H9 (cell line): ENCODE results near the gene SYT3. TPM values are rescaled to one million over a fixed set of nuclear protein-coding genes. Genes with fewer than 3 reads are reported as not detected.

Source experiments
- DNase-seq: peaks from one replicate; pipeline ENCODE4 v3.0.0-alpha.2; 2017
- H2AFZ ChIP-seq: one replicate; pipeline ENCODE4 v1.6.1; 2013; ENCODE audit warnings: mild to moderate bottlenecking, low read length, control low read depth, moderate library complexity
- H2AK5ac ChIP-seq: 2 replicates; pipeline ENCODE4 v1.6.1; 2013; ENCODE audit warnings: low read length, control low read depth, mixed read lengths; ENCODE audit not compliant: insufficient read length
- H2BK120ac ChIP-seq: one replicate; pipeline ENCODE4 v1.6.1; 2013; ENCODE audit warnings: low read depth, mild to moderate bottlenecking, low read length, control low read depth, inconsistent platforms; ENCODE audit not compliant: poor library complexity, severe bottlenecking
- H2BK12ac ChIP-seq: 2 replicates; pipeline ENCODE4 v1.6.1; 2013; ENCODE audit warnings: low read length, control low read depth, mixed read lengths, low read depth; ENCODE audit not compliant: insufficient read length
- H2BK15ac ChIP-seq: 2 replicates; pipeline ENCODE4 v1.6.1; 2013; ENCODE audit warnings: low read depth, low read length, control low read depth
- H2BK20ac ChIP-seq: one replicate; pipeline ENCODE4 v1.6.1; 2013; ENCODE audit warnings: low read depth, mild to moderate bottlenecking, low read length, control low read depth, inconsistent platforms; ENCODE audit not compliant: poor library complexity, severe bottlenecking
- H2BK5ac ChIP-seq: 2 replicates; pipeline ENCODE4 v1.6.1; 2013; ENCODE audit warnings: low read length, control low read depth, mixed read lengths; ENCODE audit not compliant: insufficient read length
- H3K14ac ChIP-seq: 2 replicates; pipeline ENCODE4 v1.6.1; 2013; ENCODE audit warnings: low read length, control low read depth; ENCODE audit not compliant: insufficient read depth
- H3K18ac ChIP-seq: 2 replicates; pipeline ENCODE4 v1.6.1; 2013; ENCODE audit warnings: low read depth, mild to moderate bottlenecking, mixed read lengths, low read length, control low read depth; ENCODE audit not compliant: insufficient read length
- H3K23ac ChIP-seq: 2 replicates; pipeline ENCODE4 v1.6.1; 2013; ENCODE audit warnings: low read length, control low read depth, mixed read lengths, low read depth; ENCODE audit not compliant: insufficient read length
- H3K23me2 ChIP-seq: 2 replicates; pipeline ENCODE4 v1.6.1; 2013; ENCODE audit warnings: low read depth, mild to moderate bottlenecking, mixed read lengths, low read length, control low read depth; ENCODE audit not compliant: insufficient read length, poor library complexity, severe bottlenecking
- H3K27ac ChIP-seq: 2 replicates; pipeline ENCODE4 v1.5.1; 2013; ENCODE audit warnings: low read length, control low read depth, mixed read lengths, low read depth; ENCODE audit not compliant: insufficient read length
- H3K27me3 ChIP-seq: 2 replicates; pipeline ENCODE4 v1.6.1; 2013; ENCODE audit warnings: low read length, control low read depth, inconsistent platforms; ENCODE audit not compliant: insufficient read depth
- H3K4ac ChIP-seq: 2 replicates; pipeline ENCODE4 v1.6.1; 2013; ENCODE audit warnings: low read depth, mild to moderate bottlenecking, control low read depth, inconsistent platforms, low read length, moderate library complexity
- H3K4me1 ChIP-seq: 2 replicates; pipeline ENCODE4 v1.6.1; 2013; ENCODE audit warnings: low read length, control low read depth, inconsistent platforms; ENCODE audit not compliant: insufficient read depth
- H3K4me2 ChIP-seq: 2 replicates; pipeline ENCODE4 v1.6.1; 2013; ENCODE audit warnings: low read length, control low read depth, mixed read lengths; ENCODE audit not compliant: insufficient read length, insufficient read depth
- H3K56ac ChIP-seq: 2 replicates; pipeline ENCODE4 v1.6.1; 2013; ENCODE audit warnings: low read depth, mild to moderate bottlenecking, mixed read lengths, low read length, control low read depth; ENCODE audit not compliant: insufficient read length
- H3K79me1 ChIP-seq: 2 replicates; pipeline ENCODE4 v1.6.1; 2013; ENCODE audit warnings: low read depth, mild to moderate bottlenecking, moderate library complexity, low read length, control low read depth, inconsistent platforms; ENCODE audit not compliant: insufficient read depth, poor library complexity, severe bottlenecking
- H3K79me2 ChIP-seq: 2 replicates; pipeline ENCODE4 v1.6.1; 2013; ENCODE audit warnings: low read length, control low read depth, inconsistent platforms; ENCODE audit not compliant: insufficient read depth
- H3K9ac ChIP-seq: 2 replicates; pipeline ENCODE4 v1.6.1; 2013; ENCODE audit warnings: low read length, control low read depth, mixed read lengths; ENCODE audit not compliant: insufficient read length; ENCODE audit errors: extremely low read depth
- H3K9me3 ChIP-seq: one replicate; pipeline ENCODE4 v1.6.1; 2013; ENCODE audit warnings: low read depth, low read length, inconsistent platforms; ENCODE audit not compliant: control insufficient read depth
- H3T11ph ChIP-seq: one replicate; pipeline ENCODE4 v1.6.1; 2013; ENCODE audit warnings: mild to moderate bottlenecking, low read length, control low read depth, inconsistent platforms
- H4K20me1 ChIP-seq: one replicate; pipeline ENCODE4 v1.6.1; 2013; ENCODE audit not compliant: control insufficient read depth, insufficient read length, insufficient read depth
- H4K5ac ChIP-seq: 2 replicates; pipeline ENCODE4 v1.6.1; 2013; ENCODE audit warnings: low read depth, mild to moderate bottlenecking, mixed read lengths, low read length, control low read depth; ENCODE audit not compliant: insufficient read length
- H4K8ac ChIP-seq: replicated peaks from 2 replicates; pipeline ENCODE4 v1.6.1; 2013; ENCODE audit warnings: low read length, control low read depth, mixed read lengths, low read depth; ENCODE audit not compliant: insufficient read length
- H4K91ac ChIP-seq: 2 replicates; pipeline ENCODE4 v1.6.1; 2013; ENCODE audit warnings: low read depth, mild to moderate bottlenecking, moderate library complexity, mixed read lengths, low read length, control low read depth; ENCODE audit not compliant: insufficient read length
- H3K27ac Mint-ChIP-seq, 3 experiments: 2 replicates in 2 of 3; 3 replicates in 1 of 3; pipeline ENCODE4 v1.8.0; 2020 to 2021; ENCODE audit warnings: mixed read lengths in 3 of 3, mild to moderate bottlenecking in 1 of 3, moderate library complexity in 1 of 3
- H3K27me3 Mint-ChIP-seq: 2 replicates; pipeline ENCODE4 v1.8.0; 2021; ENCODE audit warnings: low read depth, mild to moderate bottlenecking, moderate library complexity, mixed read lengths
- H3K36me3 Mint-ChIP-seq, 3 experiments: 2 replicates in 2 of 3; 3 replicates in 1 of 3; pipeline ENCODE4 v1.8.0; 2020 to 2021; ENCODE audit warnings: low read depth in 3 of 3, mixed read lengths in 3 of 3; ENCODE audit not compliant: insufficient read depth in 1 of 3
- H3K4me1 Mint-ChIP-seq, 2 experiments: 2 replicates each; pipeline ENCODE4 v1.8.0; 2020; ENCODE audit warnings: mixed read lengths in 2 of 2
- H3K4me3 Mint-ChIP-seq, 2 experiments: 2 replicates in 1 of 2; 3 replicates in 1 of 2; pipeline ENCODE4 v1.8.0; 2020 to 2021; ENCODE audit warnings: mild to moderate bottlenecking in 2 of 2, mixed read lengths in 2 of 2, moderate library complexity in 1 of 2
- H3K9me3 Mint-ChIP-seq, 2 experiments: 2 replicates in 1 of 2; 3 replicates in 1 of 2; pipeline ENCODE4 v1.8.0; 2020; ENCODE audit warnings: mild to moderate bottlenecking in 2 of 2, mixed read lengths in 2 of 2, moderate library complexity in 1 of 2
- WGBS: extraction: QIAGEN DNeasy Blood & Tissue Kit; methylation state at CpG from one replicate; pipeline ENCODE4 v1.1.7; 2013; ENCODE audit warnings: missing lambda C conversion rate, low lambda C conversion rate, mixed read lengths; ENCODE audit not compliant: insufficient read length; ENCODE audit errors: extremely low coverage; 5-methylcytosine and 5-hydroxymethylcytosine counted together
- total RNA-seq: library from RNA; stranded (reverse); gene quantifications from 2 replicates; pipeline ENCODE4 v1.2.1, GENCODE V29; 2021
- TF ChIP-seq, protein P1 (sequence below): fragments of 200-600 bp; sonication (generic); conservative IDR thresholded peaks from 3 replicates; pipeline ENCODE4 v1.8.0; 2021; ENCODE audit warnings: antibody characterized with exemption, mild to moderate bottlenecking

The SYT3 gene
- total RNA-seq, 1 experiment from 2014 or later = 3.1 TPM

DNA sequence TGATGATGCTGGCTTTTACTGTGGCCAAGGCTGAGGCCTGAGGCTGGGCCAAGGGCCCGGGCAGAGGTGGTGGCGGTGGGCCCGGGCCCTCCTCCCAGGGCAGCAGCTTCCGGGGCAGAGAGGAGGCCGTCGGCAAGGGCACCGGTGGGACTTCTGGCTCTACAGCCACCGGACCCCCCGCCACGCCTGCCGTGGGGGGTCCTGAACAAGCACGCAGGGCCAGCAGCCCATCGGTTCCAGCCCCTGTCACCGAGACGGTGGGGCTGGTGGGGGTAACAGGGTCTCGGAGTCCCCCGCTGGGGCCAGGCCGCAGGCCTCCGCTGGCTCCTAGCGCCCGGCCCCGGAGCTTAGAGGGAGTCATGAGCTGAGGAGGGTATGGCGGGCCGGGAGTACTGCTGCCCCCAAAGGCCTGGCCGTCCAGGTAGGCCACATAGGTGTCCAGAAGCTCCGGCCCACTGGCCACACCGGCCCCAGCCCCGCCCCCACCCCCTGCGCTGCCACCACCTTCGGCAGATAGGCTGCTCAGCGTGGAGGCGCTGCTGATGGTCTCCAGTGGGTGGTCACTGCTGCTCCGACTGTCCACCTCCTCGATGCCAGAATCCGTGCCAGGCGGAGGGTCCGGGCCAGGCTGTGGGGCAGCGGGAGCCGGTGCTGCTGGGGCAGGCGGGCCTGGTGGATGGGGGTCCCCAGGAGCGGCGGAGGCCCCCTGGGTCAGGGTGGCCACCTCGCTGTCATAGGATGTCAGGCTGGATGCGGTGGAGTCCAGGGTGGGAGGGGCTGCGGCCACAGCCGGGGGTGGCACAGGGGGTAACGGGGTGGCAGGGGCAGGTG lies 26.9 kb upstream of the SYT3 start:
- H3K4me1 Mint-ChIP-seq = peaks cover 4 to 19% of the 10 kb centered on the region in 2 experiments
- Histone ChIP-seq H2AK5ac (no peak overlapping the region), H3K4me2 (no peak overlapping the region), H2AFZ (no peak overlapping the region), H4K91ac (no peak overlapping the region), H2BK12ac (no peak overlapping the region), H4K8ac (no peak overlapping the region), H3K23ac (no peak overlapping the region), H3K79me2 (no peaks in the 10 kb centered on the region), H4K5ac (no peak overlapping the region), H3K14ac (no peak overlapping the region), H4K20me1 (no peaks in the 10 kb centered on the region), H3K56ac (no peak overlapping the region), H2BK5ac (no peak overlapping the region), H3T11ph (no peak overlapping the region), H3K79me1 (no peaks in the 10 kb centered on the region), H3K23me2 (no peaks in the 10 kb centered on the region), H2BK15ac (no peak overlapping the region), H3K4me1 (no peaks in the 10 kb centered on the region), H3K18ac (no peak overlapping the region), H3K27me3 (peaks cover 14% of the 10 kb centered on the region; the same call in 1 of the 2 replicates), H2BK20ac (no peak overlapping the region), H3K9ac (no peak overlapping the region), H3K27ac (no peak overlapping the region), H3K4ac (no peak overlapping the region), H3K9me3 (no peaks in the 10 kb centered on the region), H2BK120ac (no peak overlapping the region)
- H3K9me3 Mint-ChIP-seq = peaks cover 0 to 12% of the 10 kb centered on the region in 2 experiments; a peak in 3 of 5 replicates
- TF ChIP-seq, protein P1, sequence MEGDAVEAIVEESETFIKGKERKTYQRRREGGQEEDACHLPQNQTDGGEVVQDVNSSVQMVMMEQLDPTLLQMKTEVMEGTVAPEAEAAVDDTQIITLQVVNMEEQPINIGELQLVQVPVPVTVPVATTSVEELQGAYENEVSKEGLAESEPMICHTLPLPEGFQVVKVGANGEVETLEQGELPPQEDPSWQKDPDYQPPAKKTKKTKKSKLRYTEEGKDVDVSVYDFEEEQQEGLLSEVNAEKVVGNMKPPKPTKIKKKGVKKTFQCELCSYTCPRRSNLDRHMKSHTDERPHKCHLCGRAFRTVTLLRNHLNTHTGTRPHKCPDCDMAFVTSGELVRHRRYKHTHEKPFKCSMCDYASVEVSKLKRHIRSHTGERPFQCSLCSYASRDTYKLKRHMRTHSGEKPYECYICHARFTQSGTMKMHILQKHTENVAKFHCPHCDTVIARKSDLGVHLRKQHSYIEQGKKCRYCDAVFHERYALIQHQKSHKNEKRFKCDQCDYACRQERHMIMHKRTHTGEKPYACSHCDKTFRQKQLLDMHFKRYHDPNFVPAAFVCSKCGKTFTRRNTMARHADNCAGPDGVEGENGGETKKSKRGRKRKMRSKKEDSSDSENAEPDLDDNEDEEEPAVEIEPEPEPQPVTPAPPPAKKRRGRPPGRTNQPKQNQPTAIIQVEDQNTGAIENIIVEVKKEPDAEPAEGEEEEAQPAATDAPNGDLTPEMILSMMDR = no peak
- WGBS = no CpG with 5 or more reads among the region's 47 CpGs
- no peak overlapping the region for H3K4me3 Mint-ChIP-seq
- H3K27ac Mint-ChIP-seq = no peak overlapping the region
- peaks cover 0 to 12% (median 2%) of the 10 kb centered on the region in 3 experiments; a peak in 3 of 7 replicates for H3K36me3 Mint-ChIP-seq
- H3K27me3 Mint-ChIP-seq = peaks cover 80% of the 10 kb centered on the region
- no peak for DNase-seq
